Liver (tissue), 9 donors: Measurements from ENCODE around the gene PCNX2. TPM values are rescaled to one million over a fixed set of nuclear protein-coding genes. Genes with fewer than 3 reads are reported as not detected.

Experiments used
- DNase-seq: peaks from one replicate; pipeline ENCODE4 v3.0.0-alpha.2; 2017; ENCODE audit warnings: low spot score
- H3K27ac ChIP-seq, 2 donors: one replicate each; pipeline ENCODE4 v1.7.0; 2013; ENCODE audit warnings: inconsistent platforms in 2 of 2, low read length in 2 of 2, control low read depth in 1 of 2, low read depth in 1 of 2, mild to moderate bottlenecking in 1 of 2
- H3K27me3 ChIP-seq, 4 donors: one replicate each; pipeline versions ENCODE4 v1.6.1 to v1.7.0; 2013; ENCODE audit warnings: low read length in 3 of 4, inconsistent platforms in 1 of 4, mild to moderate bottlenecking in 1 of 4, moderate library complexity in 1 of 4; ENCODE audit not compliant: control insufficient read depth in 4 of 4, insufficient read depth in 4 of 4
- H3K36me3 ChIP-seq, 4 donors: one replicate each; pipeline versions ENCODE4 v1.6.1 to v1.7.0; 2013; ENCODE audit warnings: low read length in 3 of 4, mild to moderate bottlenecking in 3 of 4, low read depth in 1 of 4, moderate library complexity in 1 of 4; ENCODE audit not compliant: control insufficient read depth in 4 of 4, insufficient read depth in 3 of 4
- H3K4me1 ChIP-seq, 4 donors: one replicate each; pipeline versions ENCODE4 v1.6.1 to v1.7.0; 2013; ENCODE audit warnings: low read length in 3 of 4, mild to moderate bottlenecking in 3 of 4, moderate library complexity in 1 of 4; ENCODE audit not compliant: control insufficient read depth in 4 of 4, insufficient read depth in 4 of 4
- H3K4me3 ChIP-seq, 3 donors: one replicate each; pipeline versions ENCODE4 v1.6.1 to v1.7.0; 2013; ENCODE audit warnings: low read length in 3 of 3, control low read depth in 1 of 3, low read depth in 1 of 3, mild to moderate bottlenecking in 1 of 3
- H3K9ac ChIP-seq, 2 donors: one replicate each; pipeline ENCODE4 v1.7.0; 2013; ENCODE audit warnings: low read length in 2 of 2, mild to moderate bottlenecking in 2 of 2, moderate library complexity in 2 of 2, control low read depth in 1 of 2, low read depth in 1 of 2
- H3K9me3 ChIP-seq, 4 donors: one replicate each; pipeline versions ENCODE4 v1.6.1 to v1.7.0; 2013; ENCODE audit warnings: low read length in 3 of 4; ENCODE audit not compliant: control insufficient read depth in 4 of 4
- EGR1 ChIP-seq, 2 donors: IDR thresholded peaks; 2 replicates each; pipeline ENCODE4 v1.6.1; 2016 to 2018; ENCODE audit warnings: antibody characterized with exemption in 2 of 2, low read depth in 2 of 2
- FOXA1 ChIP-seq: IDR thresholded peaks from 2 replicates; pipeline ENCODE4 v1.6.1; 2016; ENCODE audit warnings: antibody characterized with exemption
- FOXA2 ChIP-seq: IDR thresholded peaks from 2 replicates; pipeline ENCODE4 v1.6.1; 2016; ENCODE audit warnings: antibody characterized with exemption
- GABPA ChIP-seq, 2 donors: IDR thresholded peaks in 1 of 2; conservative IDR thresholded peaks in 1 of 2; 2 replicates each; pipeline ENCODE4 v1.6.1; 2016; ENCODE audit warnings: antibody characterized with exemption in 2 of 2, mild to moderate bottlenecking in 1 of 2, moderate library complexity in 1 of 2
- HNF4A ChIP-seq, 2 donors: conservative IDR thresholded peaks; 2 replicates each; pipeline ENCODE4 v1.6.1; 2016; ENCODE audit warnings: antibody characterized with exemption in 2 of 2, mild to moderate bottlenecking in 2 of 2
- HNF4G ChIP-seq: IDR thresholded peaks from 2 replicates; pipeline ENCODE4 v1.6.1; 2016; ENCODE audit warnings: antibody characterized with exemption
- JUND ChIP-seq, 2 donors: IDR thresholded peaks; 2 replicates each; pipeline ENCODE4 v1.6.1; 2016; ENCODE audit warnings: antibody characterized with exemption in 2 of 2
- MAX ChIP-seq: IDR thresholded peaks from 2 replicates; pipeline ENCODE4 v1.6.1; 2016; ENCODE audit warnings: antibody characterized with exemption
- RAD21 ChIP-seq, 2 donors: IDR thresholded peaks; 2 replicates each; pipeline ENCODE4 v1.6.1; 2016; ENCODE audit warnings: antibody characterized with exemption in 2 of 2, mild to moderate bottlenecking in 2 of 2
- RXRA ChIP-seq, 2 donors: IDR thresholded peaks; 2 replicates each; pipeline ENCODE4 v1.6.1; 2017 to 2018; ENCODE audit warnings: antibody characterized with exemption in 2 of 2, mild to moderate bottlenecking in 1 of 2
- SP1 ChIP-seq: IDR thresholded peaks from 2 replicates; pipeline ENCODE4 v1.6.1; 2018; ENCODE audit warnings: antibody characterized with exemption, mild to moderate bottlenecking
- ZBTB33 ChIP-seq: IDR thresholded peaks from 2 replicates; pipeline ENCODE4 v1.6.1; 2016; ENCODE audit warnings: antibody characterized with exemption
- WGBS: extraction: QIAGEN DNeasy Blood & Tissue Kit; methylation state at CpG from one replicate; pipeline ENCODE4 v1.1.7; 2013; 5-methylcytosine and 5-hydroxymethylcytosine counted together
- polyA plus RNA-seq, 2 donors: library from polyadenylated mRNA; stranded (reverse) in 1 of 2; unstranded in 1 of 2; fragments of 200-250 nt in 1 of 2; fragments of >200 nt in 1 of 2; fragmentation: Nextera tagmentation in 1 of 2; extraction: Ambion mirVana in 1 of 2; gene quantifications; one replicate each; pipeline versions ENCODE4 v1.2.1 to v1.2.3, GENCODE V29; 2013 to 2015
- total RNA-seq, 2 donors: library from RNA; depleted of rRNA; stranded (reverse); fragments of >200 nt; gene quantifications; one replicate each; pipeline ENCODE4 v1.2.3, GENCODE V29; 2014
- TF ChIP-seq, protein P1 (sequence below): IDR thresholded peaks from 2 replicates; pipeline ENCODE4 v1.6.1; 2016; ENCODE audit warnings: antibody characterized with exemption, mild to moderate bottlenecking
- TF ChIP-seq, protein P2 (sequence below): IDR thresholded peaks from 2 replicates; pipeline ENCODE4 v1.6.1; 2016; ENCODE audit warnings: antibody characterized with exemption
- donor health status: healthy.
- donor health status: healthy.
- donor health status: healthy.
- donor health status: healthy.
- donor health status: healthy.

Gene PCNX2
- total and polyA plus RNA-seq, 4 donors, result 0.20 to 3.1 (median 0.92) TPM

GRCh38 chr1:233293556-233294446 is 1.7 kb downstream of the PCNX2 start:
- WGBS, result 94% methylated on average over 3 of the region's 3 CpGs
- Histone ChIP-seq H3K4me1 (peaks cover 3 to 7% (median 5%) of the 10 kb centered on the region in 4 donors), H3K9ac (no peak overlapping the region), H3K4me3 (no peak overlapping the region), H3K9me3 (no peaks in the 10 kb centered on the region), H3K36me3 (no peaks in the 10 kb centered on the region), H3K27ac (no peak overlapping the region), H3K27me3 (peaks cover 0 to 4% (median 0%) of the 10 kb centered on the region in 4 donors)
- DNase-seq, result no peak
- no peak for TF ChIP-seq HNF4A (conservative IDR thresholded peaks at IDR 0.05)
- no peak for TF ChIP-seq ZBTB33
- TF ChIP-seq SP1, result no peak
- no peak for TF ChIP-seq GABPA (IDR thresholded peaks at IDR 0.05 in 1 of 2, conservative IDR thresholded peaks at IDR 0.05 in 1 of 2)
- no peak for TF ChIP-seq RXRA (IDR thresholded peaks at IDR 0.05)
- TF ChIP-seq FOXA2, result no peak
- TF ChIP-seq, protein P1, sequence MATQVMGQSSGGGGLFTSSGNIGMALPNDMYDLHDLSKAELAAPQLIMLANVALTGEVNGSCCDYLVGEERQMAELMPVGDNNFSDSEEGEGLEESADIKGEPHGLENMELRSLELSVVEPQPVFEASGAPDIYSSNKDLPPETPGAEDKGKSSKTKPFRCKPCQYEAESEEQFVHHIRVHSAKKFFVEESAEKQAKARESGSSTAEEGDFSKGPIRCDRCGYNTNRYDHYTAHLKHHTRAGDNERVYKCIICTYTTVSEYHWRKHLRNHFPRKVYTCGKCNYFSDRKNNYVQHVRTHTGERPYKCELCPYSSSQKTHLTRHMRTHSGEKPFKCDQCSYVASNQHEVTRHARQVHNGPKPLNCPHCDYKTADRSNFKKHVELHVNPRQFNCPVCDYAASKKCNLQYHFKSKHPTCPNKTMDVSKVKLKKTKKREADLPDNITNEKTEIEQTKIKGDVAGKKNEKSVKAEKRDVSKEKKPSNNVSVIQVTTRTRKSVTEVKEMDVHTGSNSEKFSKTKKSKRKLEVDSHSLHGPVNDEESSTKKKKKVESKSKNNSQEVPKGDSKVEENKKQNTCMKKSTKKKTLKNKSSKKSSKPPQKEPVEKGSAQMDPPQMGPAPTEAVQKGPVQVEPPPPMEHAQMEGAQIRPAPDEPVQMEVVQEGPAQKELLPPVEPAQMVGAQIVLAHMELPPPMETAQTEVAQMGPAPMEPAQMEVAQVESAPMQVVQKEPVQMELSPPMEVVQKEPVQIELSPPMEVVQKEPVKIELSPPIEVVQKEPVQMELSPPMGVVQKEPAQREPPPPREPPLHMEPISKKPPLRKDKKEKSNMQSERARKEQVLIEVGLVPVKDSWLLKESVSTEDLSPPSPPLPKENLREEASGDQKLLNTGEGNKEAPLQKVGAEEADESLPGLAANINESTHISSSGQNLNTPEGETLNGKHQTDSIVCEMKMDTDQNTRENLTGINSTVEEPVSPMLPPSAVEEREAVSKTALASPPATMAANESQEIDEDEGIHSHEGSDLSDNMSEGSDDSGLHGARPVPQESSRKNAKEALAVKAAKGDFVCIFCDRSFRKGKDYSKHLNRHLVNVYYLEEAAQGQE, result no peak
- TF ChIP-seq, protein P2, sequence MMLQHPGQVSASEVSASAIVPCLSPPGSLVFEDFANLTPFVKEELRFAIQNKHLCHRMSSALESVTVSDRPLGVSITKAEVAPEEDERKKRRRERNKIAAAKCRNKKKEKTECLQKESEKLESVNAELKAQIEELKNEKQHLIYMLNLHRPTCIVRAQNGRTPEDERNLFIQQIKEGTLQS, result no peak
- TF ChIP-seq HNF4G, result no peak
- no peak for TF ChIP-seq MAX
- TF ChIP-seq RAD21 (IDR thresholded peaks at IDR 0.05), result no peak
- no peak for TF ChIP-seq JUND (IDR thresholded peaks at IDR 0.05)

- no peak overlapping the region for H3K27ac ChIP-seq
- no peaks in the 10 kb centered on the region for H3K36me3 ChIP-seq
- peaks cover 0 to 4% (median 0%) of the 10 kb centered on the region in 4 donors for H3K27me3 ChIP-seq
- 81% methylated on average over 5 of the region's 5 CpGs for WGBS
- no peaks in the 10 kb centered on the region for H3K9me3 ChIP-seq
- no peak for DNase-seq
- TF ChIP-seq RAD21 (IDR thresholded peaks at IDR 0.05) (no peak), RXRA (IDR thresholded peaks at IDR 0.05) (no peak), HNF4G (no peak), HNF4A (conservative IDR thresholded peaks at IDR 0.05) (no peak), MAX (no peak), FOXA2 (no peak), EGR1 (IDR thresholded peaks at IDR 0.05; ENCODE audit: low read depth in 2 of 2) (no peak), FOXA1 (no peak)
- TF ChIP-seq, protein P2, result no peak
- TF ChIP-seq, protein P1, result no peak
- H3K4me1 ChIP-seq, result peaks cover 3 to 5% (median 4%) of the 10 kb centered on the region in 4 donors
- no peak overlapping the region for H3K9ac ChIP-seq
- no peak overlapping the region for H3K4me3 ChIP-seq
Measured at GRCh38 chr1:233290396-233291034, 5.0 kb downstream of the PCNX2 start.
